BLaER1 treated with 17β-estradiol and CSF1 and Interleukin-3, amounts not matched to agents 10 nM and 100 nM (cell line): ENCODE results near the gene IL1RL1.
A peak's percentile ranks its signal among the peaks of the same experiment; 100 is the strongest.

ENCODE experiments used
- H3K27ac ChIP-seq, 11 experiments: shearing (Covaris generic); formaldehyde crosslinking; 2 replicates each; pipeline ENCODE4 v1.8.1; 2022
- H3K27me3 ChIP-seq, 11 experiments: shearing (Covaris generic); formaldehyde crosslinking; 2 replicates each; pipeline ENCODE4 v1.8.1; 2022
- H3K36me3 ChIP-seq, 11 experiments: shearing (Covaris generic); formaldehyde crosslinking; 2 replicates each; pipeline ENCODE4 v1.8.1; 2022
- H3K4me1 ChIP-seq, 10 experiments: shearing (Covaris generic); formaldehyde crosslinking; 2 replicates each; pipeline ENCODE4 v1.8.1; 2022
- H3K4me2 ChIP-seq, 11 experiments: shearing (Covaris generic); formaldehyde crosslinking; 2 replicates each; pipeline ENCODE4 v1.8.1; 2022
- H3K4me3 ChIP-seq, 10 experiments: shearing (Covaris generic); formaldehyde crosslinking; 2 replicates each; pipeline ENCODE4 v1.8.1; 2022
- H3K9ac ChIP-seq, 11 experiments: shearing (Covaris generic); formaldehyde crosslinking; 2 replicates each; pipeline ENCODE4 v1.8.1; 2022
- H3K9me3 ChIP-seq, 11 experiments: shearing (Covaris generic); formaldehyde crosslinking; replicated peaks in 1 of 11; 2 replicates each; pipeline ENCODE4 v1.8.1; 2022
- H4K20me1 ChIP-seq, 11 experiments: shearing (Covaris generic); formaldehyde crosslinking; 2 replicates each; pipeline ENCODE4 v1.8.1; 2022
- Cebpa-rat ChIP-seq, 11 experiments: shearing (Covaris generic); IDR thresholded peaks; 2 replicates each; pipeline ENCODE4 v1.8.1; 2022

Gene IL1RL1

DNA sequence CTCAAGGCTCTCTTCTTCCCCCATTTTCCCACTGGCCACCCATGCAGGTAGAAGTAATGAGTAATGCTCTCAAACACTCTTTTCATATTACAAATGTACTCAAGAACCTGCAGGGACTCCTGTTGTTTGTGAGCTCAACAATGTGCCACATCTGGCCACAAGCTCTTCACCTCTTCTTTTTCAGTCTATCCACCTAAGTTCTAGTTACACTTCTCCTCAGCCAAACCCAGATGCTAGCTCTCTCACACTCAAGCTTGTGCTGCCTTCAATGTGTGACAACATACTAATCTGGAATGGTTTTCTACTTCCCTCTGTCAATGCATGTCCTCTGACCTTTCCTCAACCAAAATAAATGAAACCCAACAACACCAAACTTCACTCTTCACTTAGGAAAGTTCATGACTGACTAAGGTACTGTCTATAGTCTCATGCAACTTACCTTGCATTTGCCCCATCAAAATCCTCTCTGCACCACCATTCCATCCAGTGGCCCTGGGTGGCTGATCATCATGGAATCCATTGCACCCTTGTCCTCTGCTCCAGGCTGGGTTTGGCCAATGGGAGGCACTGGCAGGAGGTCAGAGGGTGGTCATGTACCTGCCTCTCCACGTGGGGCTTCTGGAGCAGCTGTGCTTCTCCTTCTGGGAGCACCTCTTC, 38.9 kb downstream of the IL1RL1 start:
- Histone ChIP-seq H3K27ac (no peak overlapping the region), H4K20me1 (no peaks in the 10 kb centered on the region; a peak in 1 of 22 replicates), H3K9ac (no peak overlapping the region), H3K36me3 (no peaks in the 10 kb centered on the region), H3K4me1 (peaks cover 0 to 3% (median 0%) of the 10 kb centered on the region in 10 experiments; a peak in 3 of 20 replicates), H3K27me3 (peaks cover 0 to 5% (median 3%) of the 10 kb centered on the region in 11 experiments; a peak in 17 of 22 replicates), H3K9me3 (no peaks in the 10 kb centered on the region), H3K4me3 (no peak overlapping the region), H3K4me2 (no peak overlapping the region)
- no peak for TF ChIP-seq Cebpa-rat (IDR thresholded peaks at IDR 0.05)

DNA sequence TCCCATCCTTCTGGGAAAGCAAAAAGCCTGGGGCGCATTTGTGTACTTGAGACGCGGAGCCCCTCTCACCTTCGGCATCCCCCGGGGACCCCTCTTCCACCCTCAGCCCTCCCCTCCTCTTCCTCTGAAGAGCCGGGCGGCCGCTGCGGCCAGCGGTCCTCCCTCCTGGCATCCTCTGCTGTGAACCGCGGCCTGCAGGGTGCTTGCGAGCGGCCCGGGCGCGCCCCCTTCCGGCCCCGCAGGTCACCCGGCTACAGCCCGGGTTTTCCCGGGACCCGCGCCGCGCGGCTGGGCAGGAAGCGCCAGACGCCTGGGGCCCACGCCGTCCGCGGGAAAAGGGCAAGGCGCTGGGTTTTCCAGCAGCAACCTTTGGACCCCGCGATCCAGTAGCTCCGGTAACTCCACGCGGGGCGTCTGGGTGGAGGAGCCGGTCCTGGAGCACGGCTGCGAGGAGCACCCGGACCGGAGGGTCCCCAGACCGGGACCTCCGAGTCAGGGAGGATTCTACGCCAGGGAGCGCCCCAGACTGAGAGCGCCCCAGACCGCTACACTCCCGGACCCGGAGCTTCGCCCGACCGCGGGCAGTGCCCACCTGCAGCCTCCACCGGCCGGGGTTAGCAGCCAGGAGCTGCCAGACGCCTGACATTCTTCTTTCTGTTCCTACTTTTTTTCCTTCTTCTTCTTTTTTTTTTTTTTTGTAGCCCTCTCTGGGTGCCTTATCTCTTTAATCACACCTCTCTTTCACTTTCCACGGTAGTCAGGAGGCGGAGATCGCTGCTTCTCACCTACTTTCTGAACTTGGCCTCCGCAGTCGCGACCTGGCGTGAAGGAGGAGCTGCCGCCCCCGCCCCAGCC, 44.4 kb downstream of the IL1RL1 start, which contains the start of gene IL18R1:
TSS of gene IL18R1 (plus strand) at position 271 of the 855 bp plus-strand sequence. CDS start 6,865 bp downstream, outside the sequence.
- peak within 1 kb of the TSS; percentile 53 to 75 (median 70); a peak in 20 of 22 replicates for H3K9ac ChIP-seq
- H3K4me3 ChIP-seq, result peak within 1 kb of the TSS; percentile 59 to 78 (median 64)
- H3K9me3 ChIP-seq, result no peaks in the 10 kb centered on the region
- peak within 1 kb of the TSS in 7 of 11 experiments; percentile 7 to 52 (median 36); a peak in 11 of 22 replicates for H3K27ac ChIP-seq
- H3K36me3 ChIP-seq, result no peaks in the 10 kb centered on the region
- H3K4me1 ChIP-seq, result peaks cover 0 to 12% (median 9%) of the 10 kb centered on the region in 10 experiments; a peak in 11 of 20 replicates
- peak within 1 kb of the TSS; percentile 87 to 99 (median 96) for H3K4me2 ChIP-seq
- TF ChIP-seq Cebpa-rat (IDR thresholded peaks at IDR 0.05), result no peak
- H4K20me1 ChIP-seq, result no peaks in the 10 kb centered on the region
- H3K27me3 ChIP-seq, result peaks cover 8 to 27% (median 21%) of the 10 kb centered on the region in 11 experiments

DNA sequence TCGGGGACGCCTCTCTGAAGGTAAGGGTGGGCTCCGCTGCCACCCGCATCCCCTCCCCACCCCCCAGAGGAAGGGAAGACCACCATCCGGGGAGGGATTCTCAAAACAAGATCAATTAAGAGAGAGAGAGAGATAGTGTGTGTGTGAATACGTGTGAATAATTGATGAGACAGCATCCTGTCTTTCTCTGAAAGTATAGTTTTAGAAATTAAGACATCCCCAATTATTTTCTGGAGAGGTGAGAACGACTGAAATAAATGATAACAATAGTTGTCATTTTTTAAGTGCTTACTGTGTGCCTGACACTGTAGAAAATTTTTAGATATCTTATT, 45.0 kb downstream of the IL1RL1 start:
- Histone ChIP-seq H3K4me1 (peaks cover 0 to 12% (median 9%) of the 10 kb centered on the region in 10 experiments; a peak in 11 of 20 replicates), H3K27ac (no peak overlapping the region), H4K20me1 (no peaks in the 10 kb centered on the region), H3K9ac (peak overlapping the region in 9 of 11 experiments; percentile 66 to 75 (median 73); a peak in 11 of 22 replicates), H3K36me3 (no peaks in the 10 kb centered on the region), H3K27me3 (peaks cover 8 to 27% (median 21%) of the 10 kb centered on the region in 11 experiments), H3K4me2 (peak overlapping the region; percentile 87 to 99 (median 96)), H3K9me3 (no peaks in the 10 kb centered on the region), H3K4me3 (peak overlapping the region in 9 of 10 experiments; percentile 59 to 78 (median 65); a peak in 16 of 20 replicates)
- TF ChIP-seq Cebpa-rat (IDR thresholded peaks at IDR 0.05), result no peak

DNA sequence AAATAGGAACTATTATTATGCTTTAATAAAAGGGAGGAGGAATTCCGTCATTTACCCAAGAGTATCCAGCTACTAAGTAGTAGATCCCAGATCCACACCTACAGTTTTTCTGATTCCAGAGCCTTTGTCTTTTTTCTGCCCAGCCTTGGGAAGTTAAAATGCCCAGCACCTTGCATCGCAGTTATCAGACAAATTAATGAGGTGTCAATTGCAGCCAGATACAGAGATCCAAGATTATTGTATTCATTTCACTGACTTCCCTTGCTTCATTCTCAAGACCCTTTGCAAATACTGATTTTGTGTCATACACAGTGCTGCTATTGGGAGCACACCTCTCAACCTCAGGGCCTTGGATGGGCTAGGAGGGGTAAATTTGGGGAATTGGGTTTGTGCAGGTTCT, 45.4 kb downstream of the IL1RL1 start:
- peaks cover 0 to 12% (median 9%) of the 10 kb centered on the region in 10 experiments; a peak in 11 of 20 replicates for H3K4me1 ChIP-seq
- H3K4me3 ChIP-seq, result no peak overlapping the region
- peaks cover 8 to 27% (median 21%) of the 10 kb centered on the region in 11 experiments for H3K27me3 ChIP-seq
- H3K4me2 ChIP-seq, result no peak overlapping the region
- H4K20me1 ChIP-seq, result no peaks in the 10 kb centered on the region
- H3K27ac ChIP-seq, result no peak overlapping the region
- no peaks in the 10 kb centered on the region for H3K36me3 ChIP-seq
- no peaks in the 10 kb centered on the region for H3K9me3 ChIP-seq
- H3K9ac ChIP-seq, result no peak overlapping the region
- TF ChIP-seq Cebpa-rat (IDR thresholded peaks at IDR 0.05), result no peak

DNA sequence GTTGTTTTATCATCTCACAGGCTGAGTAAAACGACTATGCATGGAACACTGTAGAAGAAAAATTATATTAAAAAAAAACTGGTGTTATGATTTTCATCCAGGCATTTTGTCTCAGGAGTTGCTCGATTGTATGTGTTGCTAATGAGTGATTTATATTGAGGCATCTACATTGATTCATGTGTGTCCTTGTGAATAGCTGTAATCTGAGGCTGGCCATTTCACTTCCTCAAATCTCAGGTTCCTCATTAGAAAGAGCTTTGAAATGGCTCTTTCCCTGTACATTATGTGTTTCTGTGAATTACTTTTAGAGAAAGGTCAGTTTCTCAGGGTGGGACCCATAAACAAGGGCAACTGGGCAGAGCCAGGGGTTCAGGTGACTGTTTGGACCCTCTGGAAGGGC, 46.6 kb downstream of the IL1RL1 start:
- H3K4me1 ChIP-seq, result peaks cover 0 to 12% (median 9%) of the 10 kb centered on the region in 10 experiments; a peak in 11 of 20 replicates
- no peak for TF ChIP-seq Cebpa-rat (IDR thresholded peaks at IDR 0.05)
- peaks cover 8 to 27% (median 21%) of the 10 kb centered on the region in 11 experiments for H3K27me3 ChIP-seq
- H3K4me2 ChIP-seq, result peak overlapping the region in 4 of 11 experiments; percentile 15 to 45 (median 28); a peak in 3 of 22 replicates
- no peaks in the 10 kb centered on the region for H4K20me1 ChIP-seq
- no peak overlapping the region for H3K4me3 ChIP-seq
- no peaks in the 10 kb centered on the region for H3K9me3 ChIP-seq
- no peak overlapping the region for H3K27ac ChIP-seq
- no peaks in the 10 kb centered on the region for H3K36me3 ChIP-seq
- H3K9ac ChIP-seq, result no peak overlapping the region

DNA sequence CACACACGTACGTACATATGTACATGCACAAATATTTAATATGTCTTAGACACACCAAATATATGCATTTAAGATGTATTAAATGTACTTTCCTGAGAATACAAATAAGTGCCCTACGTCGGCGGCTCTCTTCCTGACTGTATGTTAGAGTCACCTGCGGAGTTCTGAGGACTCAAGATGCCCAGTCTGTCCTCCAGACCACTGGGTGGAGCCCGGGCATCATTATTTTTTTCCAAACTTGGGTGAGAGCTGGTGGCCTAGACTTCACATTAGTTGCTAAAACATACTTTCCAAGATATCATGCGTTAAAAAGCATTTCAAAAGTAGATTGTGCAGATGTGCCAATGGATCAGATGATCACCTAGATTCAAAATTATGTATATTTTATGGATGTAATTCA, 47.1 kb downstream of the IL1RL1 start:
- Histone ChIP-seq H3K27ac (no peak overlapping the region), H3K9me3 (peaks cover 0 to under 1% (median 0%) of the 10 kb centered on the region in 11 experiments; a peak in 1 of 22 replicates), H3K4me1 (peaks cover 0 to 12% (median 9%) of the 10 kb centered on the region in 10 experiments; a peak in 11 of 20 replicates), H3K9ac (no peak overlapping the region), H4K20me1 (no peaks in the 10 kb centered on the region), H3K36me3 (no peaks in the 10 kb centered on the region), H3K4me3 (no peak overlapping the region), H3K4me2 (peak overlapping the region in 2 of 11 experiments; percentile 15 to 45; a peak in 2 of 22 replicates), H3K27me3 (peaks cover 8 to 27% (median 21%) of the 10 kb centered on the region in 11 experiments)
- no peak for TF ChIP-seq Cebpa-rat (IDR thresholded peaks at IDR 0.05)

DNA sequence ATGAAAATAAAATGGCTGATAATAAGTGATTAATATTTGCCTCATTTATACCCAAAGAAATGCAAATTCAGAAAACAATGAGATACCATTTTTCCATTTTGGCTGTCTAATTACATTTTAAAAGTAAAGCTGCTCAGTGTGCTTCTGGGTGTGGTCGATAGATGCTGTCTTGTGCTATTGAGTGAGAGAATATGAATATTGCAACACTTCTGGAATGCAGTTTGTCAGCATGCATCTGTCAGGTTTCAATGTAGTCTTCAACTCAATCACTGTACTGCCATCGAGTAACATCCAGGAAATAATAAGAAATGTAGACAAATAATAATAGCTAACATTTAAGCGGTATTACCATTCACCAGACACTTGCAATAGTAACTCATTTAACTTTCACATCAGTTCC, 48.2 kb downstream of the IL1RL1 start:
- no peak for TF ChIP-seq Cebpa-rat (IDR thresholded peaks at IDR 0.05)
- Histone ChIP-seq H3K9ac (no peak overlapping the region), H3K27ac (no peak overlapping the region), H3K27me3 (peaks cover 8 to 27% (median 21%) of the 10 kb centered on the region in 11 experiments), H3K4me1 (peaks cover 0 to 12% (median 9%) of the 10 kb centered on the region in 10 experiments; a peak in 11 of 20 replicates), H3K36me3 (no peaks in the 10 kb centered on the region), H4K20me1 (no peaks in the 10 kb centered on the region), H3K4me3 (no peak overlapping the region), H3K9me3 (peaks cover 0 to 8% (median 2%) of the 10 kb centered on the region in 11 experiments; a peak in 10 of 22 replicates), H3K4me2 (no peak overlapping the region)

DNA sequence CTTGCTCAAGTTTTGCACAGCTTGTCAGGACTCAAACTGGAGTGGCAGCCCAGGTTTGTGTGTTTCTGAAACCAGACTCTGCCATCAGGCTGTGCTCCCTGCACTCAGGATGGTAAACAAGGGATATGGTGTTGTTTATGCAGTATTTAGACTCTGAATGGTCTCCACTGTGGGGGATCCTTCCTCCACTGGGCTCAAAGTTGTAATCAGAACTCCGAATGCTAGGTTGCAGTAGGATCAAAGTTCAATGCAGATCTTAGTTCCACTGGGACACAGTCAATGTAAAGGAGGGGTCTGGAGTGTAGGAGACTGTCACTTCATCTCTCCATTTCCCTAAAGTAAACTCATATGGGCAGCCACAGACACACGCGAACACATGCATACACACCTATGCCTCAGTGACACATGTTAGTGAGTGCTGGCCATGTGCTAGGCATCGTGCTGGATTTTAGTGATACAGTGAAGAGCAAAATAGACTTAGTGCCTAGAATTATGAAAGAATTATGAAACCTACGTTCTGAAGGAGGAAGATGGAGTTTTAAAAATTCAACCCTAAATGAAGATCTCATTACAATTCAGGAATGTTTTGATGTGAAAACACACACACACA, 50.4 kb downstream of the IL1RL1 start:
- Histone ChIP-seq H3K4me1 (peaks cover 0 to 12% (median 2%) of the 10 kb centered on the region in 10 experiments; a peak in 14 of 20 replicates), H3K9me3 (peaks cover 21 to 30% (median 23%) of the 10 kb centered on the region in 11 experiments)

More for the DNA sequence above, 50.4 kb downstream of the IL1RL1 start:
- Histone ChIP-seq H3K4me3 (no peak overlapping the region), H3K27ac (no peak overlapping the region), H3K9ac (no peak overlapping the region), H4K20me1 (no peaks in the 10 kb centered on the region), H3K27me3 (peaks cover 0 to 8% (median 3%) of the 10 kb centered on the region in 11 experiments; a peak in 15 of 22 replicates), H3K36me3 (peaks cover 0 to 9% (median 4%) of the 10 kb centered on the region in 11 experiments; a peak in 4 of 22 replicates), H3K4me2 (no peak overlapping the region)
- TF ChIP-seq Cebpa-rat (IDR thresholded peaks at IDR 0.05), result no peak
